ENCODE data around the gene ZDHHC14.

The ZDHHC14 gene

GRCh38 chr6:157547112-157547511 is 166.1 kb downstream of the ZDHHC14 start:
- no peak overlapping the region for H3K4me3 ChIP-seq (replicated peaks in 1 of 2; ENCODE audit: low read depth in 2 of 2, low read length in 2 of 2)
- DNase-seq (ENCODE audit: low read depth in 2 of 2), result no peak
- TF ChIP-seq, protein P1, sequence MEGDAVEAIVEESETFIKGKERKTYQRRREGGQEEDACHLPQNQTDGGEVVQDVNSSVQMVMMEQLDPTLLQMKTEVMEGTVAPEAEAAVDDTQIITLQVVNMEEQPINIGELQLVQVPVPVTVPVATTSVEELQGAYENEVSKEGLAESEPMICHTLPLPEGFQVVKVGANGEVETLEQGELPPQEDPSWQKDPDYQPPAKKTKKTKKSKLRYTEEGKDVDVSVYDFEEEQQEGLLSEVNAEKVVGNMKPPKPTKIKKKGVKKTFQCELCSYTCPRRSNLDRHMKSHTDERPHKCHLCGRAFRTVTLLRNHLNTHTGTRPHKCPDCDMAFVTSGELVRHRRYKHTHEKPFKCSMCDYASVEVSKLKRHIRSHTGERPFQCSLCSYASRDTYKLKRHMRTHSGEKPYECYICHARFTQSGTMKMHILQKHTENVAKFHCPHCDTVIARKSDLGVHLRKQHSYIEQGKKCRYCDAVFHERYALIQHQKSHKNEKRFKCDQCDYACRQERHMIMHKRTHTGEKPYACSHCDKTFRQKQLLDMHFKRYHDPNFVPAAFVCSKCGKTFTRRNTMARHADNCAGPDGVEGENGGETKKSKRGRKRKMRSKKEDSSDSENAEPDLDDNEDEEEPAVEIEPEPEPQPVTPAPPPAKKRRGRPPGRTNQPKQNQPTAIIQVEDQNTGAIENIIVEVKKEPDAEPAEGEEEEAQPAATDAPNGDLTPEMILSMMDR (IDR thresholded peaks at IDR 0.05; ENCODE audit: low read depth, low read length), result no peak

DNA sequence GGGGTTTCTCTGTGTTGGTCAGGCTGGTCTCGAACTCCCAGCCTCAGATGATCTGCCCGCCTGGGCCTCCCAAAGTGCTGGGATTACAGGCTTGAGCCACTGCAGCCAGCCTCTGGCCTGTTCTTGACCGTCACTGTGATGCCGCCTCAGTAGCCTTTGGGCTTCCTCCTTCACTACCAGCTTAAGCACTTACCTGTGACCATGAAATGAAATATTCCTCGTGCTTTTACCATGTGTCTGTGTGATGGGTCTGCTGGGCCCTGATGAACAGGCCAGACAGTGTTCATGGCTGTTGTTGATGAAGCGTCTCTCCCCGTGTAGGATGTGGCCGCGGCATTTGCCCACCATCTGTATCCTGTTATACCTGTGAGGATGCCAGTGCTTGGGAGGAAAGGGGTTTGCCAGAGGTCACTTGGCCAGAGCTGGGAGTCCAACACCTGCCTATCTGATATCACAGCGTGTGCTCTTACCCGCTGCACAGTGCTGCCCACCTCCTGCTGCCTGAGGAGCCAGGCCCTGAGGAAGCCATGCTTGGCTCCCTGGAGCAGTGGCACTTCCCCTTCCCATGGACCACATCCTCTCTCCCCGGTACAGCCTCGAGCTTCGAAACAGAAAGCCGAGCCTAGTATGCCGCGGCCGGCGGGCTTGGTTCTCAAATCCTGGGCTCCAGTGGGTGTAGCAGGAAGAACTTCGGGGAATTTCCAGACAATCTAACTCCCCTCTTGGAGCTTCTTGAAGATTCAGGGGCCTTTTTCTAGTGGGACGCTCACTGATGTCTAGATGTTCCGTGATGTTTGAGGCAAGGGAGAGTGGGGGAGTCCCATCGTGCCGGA is 167.9 kb downstream of the ZDHHC14 start:
- no peak for DNase-seq (ENCODE audit: low read depth in 2 of 2)
- no peak overlapping the region for H3K4me3 ChIP-seq (replicated peaks in 1 of 2; ENCODE audit: low read depth in 2 of 2, low read length in 2 of 2)
- TF ChIP-seq, protein P1 (IDR thresholded peaks at IDR 0.05; ENCODE audit: low read depth, low read length), result no peak

DNA sequence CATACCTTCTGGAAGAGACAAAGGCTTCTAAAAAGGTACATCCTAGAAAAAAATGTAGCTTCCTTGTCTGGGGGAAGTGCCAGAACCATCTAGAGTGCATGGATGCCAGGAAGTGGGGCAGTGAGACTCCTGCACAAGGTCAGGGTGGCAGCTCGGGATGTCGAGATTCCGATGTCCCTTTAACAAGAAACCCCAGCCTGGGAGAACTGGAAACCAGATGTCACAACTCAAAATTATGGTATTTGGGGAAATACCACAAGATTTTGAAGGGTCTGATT is 168.4 kb downstream of the ZDHHC14 start:
- TF ChIP-seq, protein P1 (IDR thresholded peaks at IDR 0.05; ENCODE audit: low read depth, low read length), result no peak
- H3K4me3 ChIP-seq (replicated peaks in 1 of 2; ENCODE audit: low read depth in 2 of 2, low read length in 2 of 2), result no peak overlapping the region
- DNase-seq (ENCODE audit: low read depth in 2 of 2), result no peak

DNA sequence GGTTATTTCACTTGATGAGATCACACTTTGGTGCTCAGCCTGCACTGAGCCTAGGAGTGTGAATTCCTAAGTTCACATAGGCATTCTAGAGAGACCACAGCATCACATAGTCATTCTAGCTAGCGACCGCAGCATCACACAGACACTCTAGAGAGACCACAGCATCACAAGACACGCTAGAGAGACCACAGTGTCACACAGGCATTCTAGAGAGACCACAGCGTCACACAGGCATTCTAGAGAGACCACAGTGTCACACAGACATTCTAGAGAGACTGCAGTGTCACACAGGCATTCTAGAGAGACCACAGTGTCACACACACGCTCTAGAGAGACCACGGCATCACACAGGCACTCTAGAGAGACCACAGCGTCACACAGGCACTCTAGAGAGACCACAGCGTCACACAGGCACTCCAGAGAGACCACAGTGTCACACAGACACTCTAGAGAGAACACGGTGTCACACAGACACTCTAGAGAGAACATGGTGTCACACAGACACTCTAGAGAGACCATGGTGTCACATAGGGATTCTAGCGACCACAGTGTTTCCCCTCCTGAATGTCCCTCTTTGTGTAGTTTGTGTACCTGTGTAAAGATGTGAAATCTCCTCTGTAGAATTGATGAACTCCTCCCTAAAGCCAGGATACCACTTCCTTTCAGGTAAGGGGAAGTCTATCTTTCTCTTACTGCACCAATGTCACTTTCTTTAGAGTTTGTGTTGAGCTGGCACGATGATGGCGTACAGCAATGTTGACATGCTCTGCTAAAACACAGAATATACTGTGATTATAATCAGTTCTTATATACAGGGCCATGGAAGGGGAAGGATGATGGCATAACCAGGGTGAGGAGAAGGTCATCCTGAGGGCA is 169.4 kb downstream of the ZDHHC14 start:
- TF ChIP-seq, protein P1 (IDR thresholded peaks at IDR 0.05; ENCODE audit: low read depth, low read length), result no peak
- no peak overlapping the region for H3K4me3 ChIP-seq (replicated peaks in 1 of 2; ENCODE audit: low read depth in 2 of 2, low read length in 2 of 2)
- DNase-seq (ENCODE audit: low read depth in 2 of 2), result no peak

DNA sequence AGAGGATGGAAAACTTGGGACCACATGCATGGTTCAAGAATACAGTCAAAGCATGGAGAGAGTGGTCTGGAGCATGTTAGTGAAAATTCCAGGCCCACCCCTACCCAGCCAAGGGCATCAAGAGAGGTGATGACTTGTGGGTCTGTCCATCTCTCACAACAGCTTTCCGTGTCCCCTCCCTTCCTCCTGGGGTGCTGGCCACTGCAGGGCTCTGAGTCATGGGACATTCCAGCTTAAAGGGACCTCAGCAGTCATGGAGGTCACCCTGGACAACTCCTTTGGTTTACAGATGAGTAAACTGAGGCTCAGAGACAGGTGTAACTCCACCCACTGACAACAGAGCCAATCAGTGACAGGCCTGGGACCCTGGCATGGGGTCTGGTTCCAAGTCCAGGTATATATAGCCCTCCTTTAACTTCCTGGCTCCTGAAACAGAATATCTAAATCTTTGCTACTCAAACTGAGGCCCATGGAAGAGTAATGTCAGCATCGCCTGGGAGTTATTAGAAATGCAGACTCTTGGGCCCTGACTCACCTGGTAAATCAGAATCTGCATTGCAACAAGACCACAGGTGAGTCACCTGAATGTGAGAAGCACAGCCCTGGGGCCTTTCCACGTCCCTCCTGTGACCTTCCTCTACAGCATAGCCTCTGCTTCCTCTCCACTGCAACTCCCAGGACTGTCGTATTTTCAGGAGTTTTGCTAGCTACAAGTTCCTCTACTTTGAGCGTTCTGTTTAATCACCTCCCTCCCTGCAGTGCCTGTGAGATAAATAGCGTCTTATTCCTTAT is 170.2 kb downstream of the ZDHHC14 start:
- no peak for DNase-seq (ENCODE audit: low read depth in 2 of 2)
- TF ChIP-seq, protein P1 (IDR thresholded peaks at IDR 0.05; ENCODE audit: low read depth, low read length), result no peak

DNA sequence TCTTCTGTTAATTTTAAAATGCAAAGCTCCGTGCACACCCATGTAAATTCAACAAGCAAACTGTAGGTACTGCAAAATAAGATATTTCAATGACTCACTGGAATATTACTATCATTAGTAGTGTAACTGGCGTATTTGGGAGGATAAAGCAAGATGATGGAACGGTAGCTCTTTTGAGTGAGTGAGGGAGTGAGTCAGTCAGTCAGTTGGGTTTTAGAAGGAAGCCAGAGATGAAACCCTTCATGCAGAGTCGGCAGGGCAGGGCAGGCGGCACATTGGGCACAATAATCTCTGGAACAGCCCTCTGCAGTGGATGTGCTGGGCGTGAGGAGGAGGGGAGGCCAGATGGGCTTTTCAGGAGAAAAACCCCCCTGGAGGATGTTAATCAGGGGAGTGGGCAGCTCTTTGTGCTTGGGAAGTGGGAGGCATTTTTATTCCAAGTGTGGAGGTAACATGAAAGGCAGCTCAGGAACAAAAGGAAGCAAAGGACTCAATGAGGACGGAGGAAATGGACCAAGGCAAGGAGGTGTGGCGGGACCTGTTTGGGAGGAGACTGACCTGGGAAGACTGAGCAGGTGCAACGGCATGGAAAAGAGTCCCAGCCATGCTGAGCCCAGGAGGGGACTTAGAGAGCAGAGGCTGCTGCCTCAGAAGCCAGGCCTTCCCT is 171.2 kb downstream of the ZDHHC14 start:
- TF ChIP-seq, protein P1 (IDR thresholded peaks at IDR 0.05; ENCODE audit: low read depth, low read length), result no peak
- DNase-seq (ENCODE audit: low read depth in 2 of 2), result no peak
- H3K4me3 ChIP-seq (replicated peaks in 1 of 2; ENCODE audit: low read depth in 2 of 2, low read length in 2 of 2), result no peak overlapping the region

More for the DNA sequence above, 170.2 kb downstream of the ZDHHC14 start:
- no peak overlapping the region for H3K4me3 ChIP-seq (replicated peaks in 1 of 2; ENCODE audit: low read depth in 2 of 2, low read length in 2 of 2)

Measured in cardiac fibroblast (primary cell).